Measurements from ENCODE around the gene LRRC59. TPM values are rescaled to one million over a fixed set of nuclear protein-coding genes. Genes with fewer than 3 reads are reported as not detected.

Gene LRRC59
- total and polyA plus RNA-seq, 2 of the 13 experiments (the other 11 are each of a cell fraction or from before 2014, with no cell fraction given): 87.3 to 222 TPM

DNA sequence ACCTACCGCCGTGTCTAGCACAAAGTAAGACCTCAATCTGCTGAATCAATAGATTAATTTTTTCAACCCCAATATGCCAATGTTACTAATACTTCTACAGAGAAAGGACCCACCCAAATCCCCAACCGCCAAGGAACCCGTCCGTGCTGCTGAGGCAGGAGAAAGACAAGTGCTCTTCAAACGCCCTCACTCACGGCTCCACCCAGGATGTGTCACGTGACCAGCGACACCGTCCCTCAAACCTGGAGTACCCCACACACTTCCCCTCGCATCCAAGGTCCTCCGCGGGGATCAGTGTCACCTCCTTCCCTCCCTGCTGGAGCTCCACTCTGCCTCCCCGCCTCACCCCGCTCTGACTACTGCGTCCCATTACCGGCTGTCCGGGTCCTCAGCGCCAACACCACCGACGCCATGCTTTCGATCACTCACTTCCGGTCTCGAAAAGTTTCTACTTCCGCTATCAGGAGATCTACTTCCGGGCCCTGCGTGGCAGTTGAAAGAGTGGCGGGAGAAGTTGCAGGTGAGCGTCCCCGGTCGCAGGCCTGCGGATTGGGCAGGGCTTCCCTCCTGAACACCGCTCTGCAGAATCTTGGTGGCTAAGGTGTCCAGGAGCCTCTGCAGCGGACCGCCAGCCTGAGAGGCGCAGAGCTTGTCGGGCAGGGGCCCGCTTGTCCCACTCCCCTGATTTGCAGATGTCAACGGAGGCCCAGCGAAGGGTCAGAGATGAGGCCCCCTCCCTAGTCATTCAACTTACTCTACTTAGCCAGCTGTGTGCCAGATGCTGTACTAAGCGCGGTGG is 24.4 kb downstream of the LRRC59 start, which contains the start of the genes EME1 and MRPL27 (continued):
- no peak for TF ChIP-seq HNF4G (IDR thresholded peaks at IDR 0.05; ENCODE audit: borderline replicate concordance, low read depth, low read length)
- peak; percentile 67; the same call in 1 of the 2 replicates for TF ChIP-seq HNF4G (CRISPR knock-in tag; IDR thresholded peaks at IDR 0.05; ENCODE audit: borderline replicate concordance, low read depth)
- no peak for TF ChIP-seq SRSF1 (optimal IDR thresholded peaks at IDR 0.05; ENCODE audit: low read depth, low read length)
- TF ChIP-seq ZBTB3 (CRISPR knock-in tag; IDR thresholded peaks at IDR 0.05; ENCODE audit: borderline replicate concordance, low read depth): peak; percentile 78
- TF ChIP-seq ZBTB14 (CRISPR knock-in tag; IDR thresholded peaks at IDR 0.05): peak; percentile 18; the same call in 1 of the 2 replicates
- TF ChIP-seq, protein P1, sequence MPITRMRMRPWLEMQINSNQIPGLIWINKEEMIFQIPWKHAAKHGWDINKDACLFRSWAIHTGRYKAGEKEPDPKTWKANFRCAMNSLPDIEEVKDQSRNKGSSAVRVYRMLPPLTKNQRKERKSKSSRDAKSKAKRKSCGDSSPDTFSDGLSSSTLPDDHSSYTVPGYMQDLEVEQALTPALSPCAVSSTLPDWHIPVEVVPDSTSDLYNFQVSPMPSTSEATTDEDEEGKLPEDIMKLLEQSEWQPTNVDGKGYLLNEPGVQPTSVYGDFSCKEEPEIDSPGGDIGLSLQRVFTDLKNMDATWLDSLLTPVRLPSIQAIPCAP (CRISPR knock-in tag; IDR thresholded peaks at IDR 0.05; ENCODE audit: low read depth): peak; percentile 82; the same call in 1 of the 2 replicates
- TF ChIP-seq, protein P2, sequence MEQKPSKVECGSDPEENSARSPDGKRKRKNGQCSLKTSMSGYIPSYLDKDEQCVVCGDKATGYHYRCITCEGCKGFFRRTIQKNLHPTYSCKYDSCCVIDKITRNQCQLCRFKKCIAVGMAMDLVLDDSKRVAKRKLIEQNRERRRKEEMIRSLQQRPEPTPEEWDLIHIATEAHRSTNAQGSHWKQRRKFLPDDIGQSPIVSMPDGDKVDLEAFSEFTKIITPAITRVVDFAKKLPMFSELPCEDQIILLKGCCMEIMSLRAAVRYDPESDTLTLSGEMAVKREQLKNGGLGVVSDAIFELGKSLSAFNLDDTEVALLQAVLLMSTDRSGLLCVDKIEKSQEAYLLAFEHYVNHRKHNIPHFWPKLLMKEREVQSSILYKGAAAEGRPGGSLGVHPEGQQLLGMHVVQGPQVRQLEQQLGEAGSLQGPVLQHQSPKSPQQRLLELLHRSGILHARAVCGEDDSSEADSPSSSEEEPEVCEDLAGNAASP (CRISPR knock-in tag; IDR thresholded peaks at IDR 0.05; ENCODE audit: borderline replicate concordance): peak; percentile 77; the same call in 1 of the 2 replicates
- TF ChIP-seq, protein P3, sequence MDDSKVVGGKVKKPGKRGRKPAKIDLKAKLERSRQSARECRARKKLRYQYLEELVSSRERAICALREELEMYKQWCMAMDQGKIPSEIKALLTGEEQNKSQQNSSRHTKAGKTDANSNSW (CRISPR knock-in tag; IDR thresholded peaks at IDR 0.05; ENCODE audit: borderline replicate concordance): no peak; the same call in 1 of the 2 replicates
- no peak for TF ChIP-seq SOX6 (IDR thresholded peaks at IDR 0.05)
- TF ChIP-seq SOX6 (CRISPR knock-in tag; IDR thresholded peaks at IDR 0.05): peak; percentile 85
- TF ChIP-seq ERF (CRISPR knock-in tag; IDR thresholded peaks at IDR 0.05): peak; percentile 91
- no peak for TF ChIP-seq ZNF740 (CRISPR knock-in tag; IDR thresholded peaks at IDR 0.05)
- peak; percentile 98 for TF ChIP-seq ZNF891 (CRISPR knock-in tag; IDR thresholded peaks at IDR 0.05)
- no peak for TF ChIP-seq SKIL (CRISPR knock-in tag; IDR thresholded peaks at IDR 0.05; ENCODE audit: borderline replicate concordance)

Measured in HepG2 (cell line).